ENCODE data around the gene LDLRAD4. TPM values are rescaled to one million over a fixed set of nuclear protein-coding genes. Genes with fewer than 3 reads are reported as not detected.

LDLRAD4 gene
- total RNA-seq, 1 donor, result under 0.01 TPM

DNA sequence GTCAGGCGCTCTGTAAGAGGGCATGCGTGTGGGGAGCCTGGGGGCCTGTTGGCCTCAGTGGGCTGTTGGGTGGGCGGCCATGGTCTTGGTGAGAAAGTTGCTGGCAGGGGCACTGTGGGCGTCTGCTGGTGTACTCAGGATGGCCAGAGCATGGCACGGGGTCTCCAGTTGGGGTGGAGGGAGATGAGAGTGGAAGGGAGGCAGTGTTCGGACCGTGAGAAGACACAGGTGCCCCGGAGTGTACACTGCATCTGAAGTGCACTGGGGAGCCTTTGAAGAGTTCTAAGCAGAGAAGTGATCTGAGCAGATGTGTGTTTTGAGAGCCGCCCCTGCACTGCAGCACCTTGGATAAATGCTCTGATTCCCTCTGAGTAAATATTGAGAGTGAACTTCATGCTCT is 150.8 kb downstream of the LDLRAD4 start:
- Histone ChIP-seq H3K36me3 (ENCODE audit: insufficient read depth, low read length) (no peaks in the 10 kb centered on the region), H3K4me1 (ENCODE audit: insufficient read depth, low read length) (no peaks in the 10 kb centered on the region), H2AFZ (ENCODE audit: low read length) (no peak overlapping the region), H4K20me1 (ENCODE audit: insufficient read depth, low read length) (no peaks in the 10 kb centered on the region), H3K79me2 (ENCODE audit: insufficient read depth, low read length) (no peaks in the 10 kb centered on the region), H3K9me3 (ENCODE audit: low read depth, low read length) (no peaks in the 10 kb centered on the region), H3K4me3 (ENCODE audit: insufficient read depth, low read length) (no peak overlapping the region), H3K4me2 (ENCODE audit: insufficient read depth, low read length) (no peak overlapping the region), H3K27ac (ENCODE audit: low read depth, low read length) (no peak overlapping the region), H3K27me3 (ENCODE audit: insufficient read depth, low read length) (no peaks in the 10 kb centered on the region)
- TF ChIP-seq, protein P1, sequence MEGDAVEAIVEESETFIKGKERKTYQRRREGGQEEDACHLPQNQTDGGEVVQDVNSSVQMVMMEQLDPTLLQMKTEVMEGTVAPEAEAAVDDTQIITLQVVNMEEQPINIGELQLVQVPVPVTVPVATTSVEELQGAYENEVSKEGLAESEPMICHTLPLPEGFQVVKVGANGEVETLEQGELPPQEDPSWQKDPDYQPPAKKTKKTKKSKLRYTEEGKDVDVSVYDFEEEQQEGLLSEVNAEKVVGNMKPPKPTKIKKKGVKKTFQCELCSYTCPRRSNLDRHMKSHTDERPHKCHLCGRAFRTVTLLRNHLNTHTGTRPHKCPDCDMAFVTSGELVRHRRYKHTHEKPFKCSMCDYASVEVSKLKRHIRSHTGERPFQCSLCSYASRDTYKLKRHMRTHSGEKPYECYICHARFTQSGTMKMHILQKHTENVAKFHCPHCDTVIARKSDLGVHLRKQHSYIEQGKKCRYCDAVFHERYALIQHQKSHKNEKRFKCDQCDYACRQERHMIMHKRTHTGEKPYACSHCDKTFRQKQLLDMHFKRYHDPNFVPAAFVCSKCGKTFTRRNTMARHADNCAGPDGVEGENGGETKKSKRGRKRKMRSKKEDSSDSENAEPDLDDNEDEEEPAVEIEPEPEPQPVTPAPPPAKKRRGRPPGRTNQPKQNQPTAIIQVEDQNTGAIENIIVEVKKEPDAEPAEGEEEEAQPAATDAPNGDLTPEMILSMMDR (IDR thresholded peaks at IDR 0.05; ENCODE audit: extremely low read depth, low read depth, low read length), result no peak
- peak; percentile 21 for DNase-seq (ENCODE audit: insufficient read length, low spot score, missing footprints)

DNA sequence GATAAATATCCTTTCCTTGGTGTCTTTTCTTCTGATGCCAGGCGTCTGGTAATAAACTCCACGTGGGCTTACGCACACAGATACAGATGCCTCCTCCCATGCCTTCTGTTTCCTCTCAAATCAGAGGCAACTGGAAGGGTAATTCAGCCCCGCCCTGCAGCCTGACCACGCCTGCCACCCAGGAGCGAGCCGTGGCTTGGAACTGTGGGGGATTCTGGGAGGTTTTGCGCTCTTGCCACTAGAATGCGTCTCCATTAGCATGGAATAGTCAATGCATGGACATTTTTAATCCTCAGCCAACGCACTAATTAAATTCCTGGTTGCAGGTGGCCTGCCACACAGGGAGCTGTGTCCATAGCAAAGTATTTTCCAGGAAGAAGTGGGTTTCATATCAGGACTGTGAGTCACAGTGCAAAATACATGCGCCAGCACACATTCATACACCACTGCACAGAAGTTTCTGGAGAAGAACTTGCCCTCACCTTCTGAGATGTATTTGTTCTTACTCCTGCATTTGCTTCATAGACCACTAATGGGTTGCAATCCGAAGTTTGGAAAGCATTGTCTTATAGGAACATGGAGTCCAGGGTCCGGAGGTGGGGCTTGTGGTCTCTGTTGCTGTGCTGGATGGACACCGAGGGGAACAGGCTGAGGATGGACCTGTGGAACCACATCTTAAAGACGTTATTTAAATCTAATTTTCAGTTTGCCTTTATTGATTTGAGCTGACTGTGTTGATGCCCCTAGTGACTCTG is 151.4 kb downstream of the LDLRAD4 start:
- H2AFZ ChIP-seq (ENCODE audit: low read length), result no peak overlapping the region
- no peak overlapping the region for H3K27ac ChIP-seq (ENCODE audit: low read depth, low read length)
- H4K20me1 ChIP-seq (ENCODE audit: insufficient read depth, low read length), result no peaks in the 10 kb centered on the region
- H3K36me3 ChIP-seq (ENCODE audit: insufficient read depth, low read length), result no peaks in the 10 kb centered on the region
- H3K79me2 ChIP-seq (ENCODE audit: insufficient read depth, low read length), result no peaks in the 10 kb centered on the region
- no peak overlapping the region for H3K4me3 ChIP-seq (ENCODE audit: insufficient read depth, low read length)
- no peaks in the 10 kb centered on the region for H3K27me3 ChIP-seq (ENCODE audit: insufficient read depth, low read length)
- peaks cover 2% of the 10 kb centered on the region for H3K4me1 ChIP-seq (ENCODE audit: insufficient read depth, low read length)
- no peak overlapping the region for H3K4me2 ChIP-seq (ENCODE audit: insufficient read depth, low read length)
- DNase-seq (ENCODE audit: insufficient read length, low spot score, missing footprints), result peak; percentile 67
- H3K9me3 ChIP-seq (ENCODE audit: low read depth, low read length), result no peaks in the 10 kb centered on the region
- TF ChIP-seq, protein P1 (IDR thresholded peaks at IDR 0.05; ENCODE audit: extremely low read depth, low read depth, low read length), result no peak

DNA sequence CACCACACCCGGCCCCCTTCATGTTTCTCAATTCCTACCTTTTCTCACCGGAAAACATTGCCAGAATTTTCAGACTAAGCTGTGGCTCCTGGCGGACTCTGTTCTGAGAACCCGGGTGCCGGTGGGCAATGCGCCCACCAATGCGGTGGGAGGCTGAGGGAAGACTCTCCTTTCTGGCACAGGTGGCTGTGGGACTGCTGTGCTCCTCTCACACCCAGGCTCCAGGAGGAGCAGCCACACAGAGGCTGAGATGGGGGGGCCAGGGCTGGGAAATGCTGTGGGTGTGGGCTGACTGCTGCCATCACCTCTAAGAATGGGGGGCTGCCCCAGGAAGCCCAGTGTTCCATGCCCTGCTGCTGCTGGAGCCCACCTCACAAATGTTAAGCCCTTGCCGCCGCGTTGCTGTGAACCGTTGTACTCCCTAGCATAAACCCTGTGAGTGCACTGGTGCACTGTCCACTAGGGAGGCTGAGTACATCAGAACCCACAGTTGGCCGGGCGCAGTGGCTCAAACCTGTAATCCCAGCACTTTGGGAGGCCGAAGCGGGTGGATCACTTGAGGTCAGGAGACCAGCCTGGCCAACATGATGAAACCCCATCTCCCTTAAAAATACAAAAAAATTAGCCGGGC is 152.6 kb downstream of the LDLRAD4 start:
- H2AFZ ChIP-seq (ENCODE audit: low read length), result no peak overlapping the region
- TF ChIP-seq, protein P1 (IDR thresholded peaks at IDR 0.05; ENCODE audit: extremely low read depth, low read depth, low read length), result no peak
- no peak overlapping the region for H3K4me2 ChIP-seq (ENCODE audit: insufficient read depth, low read length)
- no peaks in the 10 kb centered on the region for H3K9me3 ChIP-seq (ENCODE audit: low read depth, low read length)
- no peaks in the 10 kb centered on the region for H3K27me3 ChIP-seq (ENCODE audit: insufficient read depth, low read length)
- peaks cover 10% of the 10 kb centered on the region for H3K4me1 ChIP-seq (ENCODE audit: insufficient read depth, low read length)
- no peak overlapping the region for H3K4me3 ChIP-seq (ENCODE audit: insufficient read depth, low read length)
- DNase-seq (ENCODE audit: insufficient read length, low spot score, missing footprints), result no peak
- H3K79me2 ChIP-seq (ENCODE audit: insufficient read depth, low read length), result no peaks in the 10 kb centered on the region
- no peaks in the 10 kb centered on the region for H4K20me1 ChIP-seq (ENCODE audit: insufficient read depth, low read length)
- H3K27ac ChIP-seq (ENCODE audit: low read depth, low read length), result no peak overlapping the region
- no peaks in the 10 kb centered on the region for H3K36me3 ChIP-seq (ENCODE audit: insufficient read depth, low read length)

DNA sequence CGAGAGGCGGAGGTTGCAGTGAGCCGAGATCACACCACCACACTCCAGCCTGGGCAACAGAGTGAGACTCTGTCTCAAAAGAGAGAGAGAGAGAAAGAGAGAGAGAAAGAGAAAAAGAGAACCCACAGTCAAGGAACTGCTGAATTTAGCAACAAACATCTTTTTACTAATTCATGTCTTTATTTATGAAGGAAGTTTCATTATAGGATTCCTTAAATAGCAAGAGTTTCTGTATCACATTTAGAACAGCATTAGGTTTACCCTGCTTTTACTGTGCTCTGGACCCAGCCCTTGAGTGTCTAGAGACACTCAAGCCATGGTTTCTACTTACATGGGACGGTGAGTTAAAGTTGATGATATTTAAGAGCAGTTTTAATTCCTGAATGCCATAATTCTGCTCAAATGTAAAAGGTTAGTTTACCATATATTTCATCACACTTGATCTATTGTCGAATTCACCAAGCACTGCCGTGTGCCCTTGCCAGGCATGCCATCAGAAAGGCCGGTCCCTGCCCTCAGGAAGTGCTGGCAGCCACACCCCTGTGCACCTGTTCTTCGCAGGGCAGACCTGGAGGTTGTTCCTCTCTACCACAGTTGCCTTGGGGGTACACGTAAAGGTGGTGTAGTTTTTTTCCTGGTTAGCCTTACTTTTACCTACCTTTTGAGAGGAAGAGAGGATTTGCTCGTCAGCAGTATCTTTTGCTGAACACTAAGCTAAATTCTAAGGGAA is 153.3 kb downstream of the LDLRAD4 start:
- H4K20me1 ChIP-seq (ENCODE audit: insufficient read depth, low read length), result no peaks in the 10 kb centered on the region
- H2AFZ ChIP-seq (ENCODE audit: low read length), result no peak overlapping the region
- peak; percentile 62 for DNase-seq (ENCODE audit: insufficient read length, low spot score, missing footprints)
- no peaks in the 10 kb centered on the region for H3K9me3 ChIP-seq (ENCODE audit: low read depth, low read length)
- no peak overlapping the region for H3K4me3 ChIP-seq (ENCODE audit: insufficient read depth, low read length)
- TF ChIP-seq, protein P1 (IDR thresholded peaks at IDR 0.05; ENCODE audit: extremely low read depth, low read depth, low read length), result no peak
- H3K27me3 ChIP-seq (ENCODE audit: insufficient read depth, low read length), result no peaks in the 10 kb centered on the region
- H3K27ac ChIP-seq (ENCODE audit: low read depth, low read length), result no peak overlapping the region
- H3K4me2 ChIP-seq (ENCODE audit: insufficient read depth, low read length), result no peak overlapping the region
- no peaks in the 10 kb centered on the region for H3K36me3 ChIP-seq (ENCODE audit: insufficient read depth, low read length)
- H3K4me1 ChIP-seq (ENCODE audit: insufficient read depth, low read length), result peaks cover 10% of the 10 kb centered on the region
- no peaks in the 10 kb centered on the region for H3K79me2 ChIP-seq (ENCODE audit: insufficient read depth, low read length)
